TTC549 (cell line): ENCODE measurements around the gene USP3.

ENCODE experiments used
- FAIRE-seq: peaks from 2 replicates; lab custom pipeline; 2012; peaks lifted over from hg19 to GRCh38; lab: Jason Lieb, UNC

Gene USP3

DNA sequence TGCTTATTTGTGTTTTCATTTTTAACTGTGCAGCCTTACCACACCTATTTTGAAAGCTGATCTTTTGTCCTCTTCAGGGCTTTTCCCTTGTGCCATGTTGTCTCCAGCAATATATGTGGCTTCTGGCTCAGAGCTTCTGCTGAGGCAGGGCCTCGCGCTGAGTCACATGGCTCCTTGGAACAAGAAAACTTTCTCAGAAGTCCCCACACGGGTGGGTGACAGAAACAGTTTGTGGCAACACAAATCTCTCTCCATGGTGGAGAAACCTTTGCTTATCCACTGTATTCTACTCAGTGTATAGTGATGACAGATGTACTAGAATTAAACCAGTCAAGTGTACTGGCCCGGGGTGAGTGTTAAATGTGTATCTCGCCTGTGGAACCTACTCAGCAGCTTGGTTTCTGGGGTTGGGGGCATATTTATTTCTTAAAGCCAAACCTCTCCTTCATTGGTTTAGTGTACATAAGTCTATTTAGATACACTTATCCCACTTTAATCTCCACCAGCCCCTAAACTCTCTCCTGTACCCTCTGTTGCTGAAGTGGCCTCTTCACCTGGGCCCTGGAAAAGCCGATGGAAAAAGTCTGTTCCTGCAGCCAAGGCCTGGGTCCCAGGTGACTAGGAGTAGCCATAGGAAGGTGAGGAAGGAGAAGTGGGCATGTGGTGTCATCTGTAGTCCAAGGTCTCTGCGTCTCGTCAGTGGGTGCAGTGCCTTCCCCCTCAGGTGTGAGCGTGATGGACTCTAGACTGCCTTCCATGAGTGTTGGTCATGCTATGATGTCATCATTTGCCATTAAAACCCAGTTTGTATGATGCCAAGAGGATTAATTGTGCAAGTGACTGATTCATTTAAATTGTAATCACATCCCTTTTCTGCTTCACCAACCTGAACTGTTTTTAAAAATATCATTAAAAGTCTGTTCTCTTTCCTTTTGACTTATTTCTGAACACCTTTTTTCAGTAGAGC lies 89.6 kb downstream of the USP3 start:
- FAIRE-seq: no peak

DNA sequence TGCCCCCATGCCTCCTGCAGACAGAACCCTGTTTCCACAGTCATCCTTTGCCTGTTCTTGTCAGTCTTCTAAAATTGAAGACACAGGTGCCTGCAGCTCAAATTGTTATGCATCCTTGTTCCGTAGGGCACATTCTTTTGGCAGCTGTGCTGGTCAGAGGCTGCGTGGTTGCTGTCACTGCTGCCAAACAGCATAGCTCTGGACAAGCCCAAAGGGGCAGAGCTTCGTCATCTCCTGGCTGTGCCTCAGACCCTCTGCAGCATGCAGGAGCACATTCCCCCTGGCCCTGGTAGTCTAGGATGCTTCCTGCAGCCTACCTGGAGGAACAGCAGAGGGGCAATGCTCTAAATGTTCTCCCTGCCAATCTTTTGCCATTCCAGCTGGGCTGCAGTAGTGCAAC lies 90.7 kb downstream of the USP3 start:
- no peak for FAIRE-seq

DNA sequence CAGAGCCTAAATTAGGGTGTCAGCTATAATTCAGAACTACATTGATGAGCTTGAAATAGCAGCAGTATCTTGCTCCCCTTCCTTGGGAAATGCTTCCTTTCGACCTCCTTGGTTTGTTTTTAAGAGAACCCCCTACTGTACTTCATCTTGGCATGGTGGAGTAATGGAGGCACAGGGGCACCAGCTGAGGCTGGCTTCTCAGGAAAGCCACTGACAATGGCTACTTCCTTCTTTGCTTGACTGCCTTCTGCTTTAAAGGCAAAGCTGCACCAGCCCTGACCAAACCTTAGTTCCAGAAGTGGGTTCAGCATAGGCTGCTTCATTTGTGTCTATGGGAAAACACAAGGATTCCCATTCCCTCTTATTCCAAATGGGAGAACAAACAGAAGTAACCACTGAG lies 91.3 kb downstream of the USP3 start:
- FAIRE-seq: no peak

DNA sequence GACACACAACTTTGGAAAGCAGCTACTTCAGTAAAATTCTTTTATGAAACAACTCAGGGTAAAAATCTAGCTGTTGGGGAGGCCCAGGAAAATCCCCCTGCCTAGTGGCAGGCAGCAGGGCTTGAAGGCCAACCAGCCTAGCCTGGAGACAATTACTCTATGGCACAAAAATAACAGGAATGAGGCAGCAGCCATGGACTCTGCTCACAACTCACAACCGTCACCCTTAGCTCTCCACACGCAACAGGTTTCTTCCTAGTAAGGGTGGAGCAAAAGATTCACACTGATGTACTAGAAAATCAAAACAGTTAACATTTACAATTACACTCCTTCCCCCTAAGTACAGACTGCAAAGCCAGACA lies 92.3 kb downstream of the USP3 start:
- no peak for FAIRE-seq

DNA sequence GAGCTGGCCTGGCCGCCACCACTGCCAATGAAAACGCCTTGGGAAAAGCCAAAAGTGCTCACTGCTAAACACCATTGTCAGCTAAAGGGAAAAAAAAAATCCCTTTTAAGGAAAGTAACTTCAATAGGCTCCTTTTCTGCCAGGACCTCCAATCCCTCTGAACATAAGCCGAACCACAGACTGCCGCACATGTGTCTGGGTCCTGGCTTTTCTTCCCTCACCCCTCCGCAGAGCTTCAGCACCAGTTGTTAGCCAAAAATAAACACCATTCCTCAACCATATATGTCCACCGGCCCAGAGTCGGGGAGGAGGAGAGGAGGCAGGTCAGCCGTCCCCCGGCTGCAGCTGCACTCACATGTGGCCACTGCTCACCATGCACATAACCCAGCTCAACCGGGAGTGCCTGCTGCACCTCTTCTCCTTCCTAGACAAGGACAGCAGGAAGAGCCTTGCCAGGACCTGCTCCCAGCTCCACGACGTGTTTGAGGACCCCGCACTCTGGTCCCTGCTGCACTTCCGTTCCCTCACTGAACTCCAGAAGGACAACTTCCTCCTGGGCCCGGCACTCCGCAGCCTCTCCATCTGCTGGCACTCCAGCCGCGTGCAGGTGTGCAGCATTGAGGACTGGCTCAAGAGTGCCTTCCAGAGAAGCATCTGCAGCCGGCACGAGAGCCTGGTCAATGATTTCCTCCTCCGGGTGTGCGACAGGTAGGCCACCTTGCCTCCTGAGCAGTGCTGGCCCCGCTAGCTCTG lies 92.8 kb downstream of the USP3 start, which contains the start of gene FBXL22:
TSS of gene FBXL22 (plus strand) at position 350 of the 753 bp plus-strand sequence. CDS start at position 356, 6 bp downstream.
- FAIRE-seq: no peak

DNA sequence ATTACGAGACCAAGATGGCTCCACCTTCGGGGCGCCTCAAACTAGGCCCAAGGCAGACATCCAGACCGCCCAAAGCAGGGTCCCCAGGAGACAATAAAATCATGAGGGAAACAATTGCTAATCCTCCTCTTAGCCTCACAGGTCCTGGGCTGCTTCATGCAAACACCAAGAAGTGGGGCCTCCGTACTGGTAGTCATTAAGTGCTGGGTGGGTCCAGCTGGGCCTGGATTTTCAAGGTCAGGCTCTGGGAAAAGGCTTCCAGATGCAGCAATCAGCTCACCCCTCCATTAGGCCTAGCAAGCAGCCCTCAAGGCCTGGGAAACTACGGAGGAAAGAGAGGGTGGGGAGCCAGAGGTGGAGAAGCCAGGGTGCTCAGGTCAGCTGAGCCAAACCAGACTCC lies 93.4 kb downstream of the USP3 start:
- FAIRE-seq: no peak

DNA sequence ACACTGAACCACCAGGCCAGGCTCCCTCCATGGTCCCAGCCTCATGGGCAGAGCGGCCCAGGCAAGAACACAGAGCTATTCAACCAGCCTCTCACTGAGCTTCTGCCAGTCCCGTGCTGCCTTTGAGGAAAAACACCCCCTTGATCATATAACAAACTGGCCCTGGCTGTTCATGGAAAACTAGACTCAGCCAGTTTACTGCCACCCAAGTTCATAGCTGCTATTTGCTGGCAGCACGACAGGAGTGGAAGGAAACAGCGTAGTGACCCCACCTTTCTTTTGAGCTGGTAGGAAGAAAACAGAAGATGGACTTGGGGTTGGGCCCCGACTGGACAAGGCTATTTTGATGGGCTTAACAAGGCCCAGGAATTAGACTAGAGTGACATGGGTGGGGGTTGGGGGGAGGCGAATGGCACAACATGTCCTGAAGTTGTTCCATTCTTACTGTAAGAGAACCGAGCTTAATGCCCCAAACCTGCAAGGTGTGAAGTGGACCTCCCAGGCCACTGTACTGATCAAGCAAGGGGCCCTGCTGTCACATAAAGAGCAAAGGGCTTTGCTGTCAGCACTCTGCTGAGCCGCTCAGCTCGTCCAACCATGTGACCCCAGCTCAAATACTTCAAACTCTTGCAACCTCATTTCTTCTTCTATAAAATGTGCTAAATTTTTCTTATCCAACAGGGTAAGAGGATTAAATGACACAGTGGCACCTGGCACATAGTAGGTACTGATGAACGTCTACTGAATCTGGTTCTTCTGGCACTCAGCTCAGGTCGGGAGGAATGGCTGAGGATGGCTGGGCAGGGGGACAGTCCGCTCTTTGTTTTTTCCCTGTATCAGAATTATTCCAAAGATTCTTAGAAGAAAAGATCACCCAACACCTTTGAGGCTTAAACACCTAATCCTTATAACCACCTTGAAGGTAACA lies 94.3 kb downstream of the USP3 start:
- no peak for FAIRE-seq

DNA sequence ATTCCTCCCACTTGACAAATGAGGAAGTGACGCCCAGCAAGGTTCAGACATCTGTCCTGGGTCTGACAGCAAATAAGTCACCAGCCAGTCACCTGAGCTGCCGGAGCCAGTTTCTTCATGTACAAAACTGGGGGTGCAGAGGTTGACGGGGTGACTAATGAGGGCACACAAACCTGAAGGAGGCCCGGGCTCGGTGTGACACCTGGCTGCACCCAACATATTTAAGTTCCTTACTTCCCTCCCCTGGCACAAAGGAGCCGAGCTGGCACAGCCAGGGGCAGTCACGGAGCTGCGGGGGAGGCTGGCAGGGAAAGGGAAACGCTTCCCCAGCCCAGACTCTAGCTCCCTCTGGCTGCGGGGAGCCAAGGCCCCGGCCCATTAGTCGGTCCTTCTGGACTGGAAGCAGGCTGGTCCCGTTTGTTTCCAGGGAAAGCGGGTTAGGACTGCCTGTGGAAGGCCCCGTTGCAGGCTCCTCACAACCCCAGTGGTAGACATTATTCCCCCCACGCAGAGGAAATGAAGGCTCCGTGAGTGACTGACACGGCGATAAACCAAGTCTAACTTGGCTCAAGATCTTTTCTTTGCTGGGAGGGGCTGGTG lies 95.1 kb downstream of the USP3 start:
- no peak for FAIRE-seq

DNA sequence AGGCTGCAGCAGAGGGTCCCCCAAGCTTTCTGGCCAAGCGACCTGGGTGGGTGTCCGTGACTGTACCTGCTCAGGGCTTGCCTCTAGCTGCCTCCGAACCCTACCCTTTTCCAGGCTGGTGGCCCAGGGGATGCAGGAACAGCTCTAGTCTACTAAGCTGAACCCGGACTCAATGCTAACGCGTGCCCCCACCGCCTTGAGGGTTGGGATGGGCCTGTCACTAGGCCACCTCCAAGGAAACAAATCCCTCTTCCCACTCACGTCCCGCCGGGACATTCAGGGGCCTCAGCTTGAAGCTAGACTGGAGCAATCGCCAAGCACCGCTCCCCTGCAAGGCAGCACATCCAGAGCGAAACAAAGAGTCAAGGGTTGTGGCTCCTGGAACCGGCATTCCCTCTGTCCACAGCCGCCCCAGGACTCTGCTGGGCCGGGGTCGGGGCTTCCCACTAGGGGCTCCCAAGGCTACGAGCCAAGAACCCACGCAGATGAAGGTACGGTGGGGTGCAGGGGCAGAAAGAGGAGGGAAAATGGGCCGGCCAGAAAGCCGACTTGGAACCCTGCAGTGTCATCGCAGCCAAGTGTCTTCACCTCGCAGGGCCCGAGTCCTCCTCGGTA lies 95.7 kb downstream of the USP3 start:
- no peak for FAIRE-seq

DNA sequence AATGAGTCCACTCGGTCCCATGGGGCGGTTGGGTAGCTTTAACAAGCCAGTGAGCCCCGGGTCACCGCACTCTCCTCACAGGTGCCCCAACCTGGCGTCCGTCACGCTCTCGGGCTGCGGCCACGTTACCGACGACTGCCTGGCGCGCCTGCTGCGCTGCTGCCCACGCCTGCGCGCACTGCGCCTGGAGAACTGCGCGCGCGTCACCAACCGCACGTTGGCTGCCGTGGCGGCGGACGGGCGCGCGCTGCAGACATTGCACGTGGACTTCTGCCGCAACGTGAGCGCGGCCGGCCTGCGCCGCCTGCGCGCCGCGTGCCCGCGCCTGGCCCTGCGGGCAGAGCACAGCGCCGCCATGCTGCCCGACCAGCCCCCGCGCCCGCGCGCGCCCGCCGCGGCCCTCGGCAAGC lies 96.2 kb downstream of the USP3 start:
- FAIRE-seq: no peak

DNA sequence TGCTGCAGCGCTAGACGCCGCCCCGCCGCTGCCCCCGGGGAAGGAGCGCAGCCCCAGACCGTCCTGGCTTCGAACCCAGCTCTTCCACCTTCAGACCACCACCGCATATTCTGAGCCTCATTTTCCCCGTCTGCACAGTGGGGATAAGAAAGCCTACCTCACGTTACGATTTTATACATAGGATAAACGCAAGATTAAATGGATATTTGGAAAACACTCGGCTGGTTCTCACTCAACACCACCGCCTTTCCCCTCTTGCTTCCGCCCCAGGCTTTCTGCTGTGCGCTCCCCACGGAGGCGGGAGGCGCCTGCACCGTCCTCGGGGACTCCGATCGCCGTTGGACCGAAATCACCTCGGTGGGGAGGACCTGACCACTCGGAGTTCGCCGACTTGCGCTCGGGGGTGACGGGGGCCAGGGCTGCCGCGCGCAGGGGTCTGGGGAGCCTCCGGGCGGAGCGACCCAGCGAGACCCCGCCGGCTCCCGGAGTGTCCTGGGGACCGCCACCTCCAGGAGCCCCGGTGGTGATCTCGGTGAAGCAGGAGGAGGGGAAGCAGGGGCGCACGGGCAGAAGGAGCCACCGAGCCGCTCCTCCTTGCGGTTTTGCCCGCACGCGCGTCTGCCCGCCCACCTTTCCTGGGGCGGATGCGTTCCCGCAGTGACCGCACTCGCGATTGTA lies 96.8 kb downstream of the USP3 start:
- FAIRE-seq: no peak

DNA sequence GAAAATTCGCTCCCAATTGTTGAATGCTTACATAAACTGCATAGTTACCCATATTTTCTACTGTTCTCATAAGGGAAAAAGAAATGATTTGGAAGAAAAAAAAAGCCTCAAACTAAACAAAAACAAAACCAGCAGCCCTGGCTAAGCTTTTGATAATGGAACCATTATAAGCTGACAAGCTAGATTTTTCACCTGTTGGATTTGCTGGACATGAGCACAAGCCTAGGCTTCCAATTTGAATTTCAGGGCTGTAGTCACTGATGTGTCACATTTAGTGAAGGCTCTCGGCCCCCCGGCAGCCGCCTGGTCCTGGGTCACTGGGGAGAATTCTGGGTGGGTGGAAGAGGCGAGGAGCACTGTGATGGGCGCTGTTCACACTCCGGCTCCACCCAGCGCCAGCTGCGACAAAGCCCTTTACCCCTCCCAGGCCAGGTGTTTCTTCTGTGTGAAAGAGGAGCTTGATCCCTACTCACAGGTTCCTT lies 97.4 kb downstream of the USP3 start:
- FAIRE-seq: no peak

DNA sequence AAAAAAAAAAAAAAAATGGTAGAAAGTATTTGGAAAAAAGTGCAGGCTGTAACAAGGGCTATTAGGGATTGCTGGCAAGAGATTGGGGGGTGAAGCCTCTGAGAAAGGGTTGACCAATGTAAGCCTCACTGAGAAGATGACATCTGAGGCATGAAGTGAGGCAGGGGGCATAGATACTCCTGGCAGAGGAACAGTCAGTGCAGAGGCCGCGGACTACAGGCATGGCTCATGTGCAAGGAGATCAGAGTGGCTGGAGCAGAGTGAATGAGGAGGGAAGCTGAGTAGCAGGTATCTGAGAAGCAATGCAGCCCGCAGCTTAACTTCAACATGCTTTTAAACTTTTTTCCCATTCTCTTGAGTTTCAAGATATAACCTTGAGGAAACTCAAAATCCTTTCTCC lies 98.2 kb downstream of the USP3 start:
- no peak for FAIRE-seq

DNA sequence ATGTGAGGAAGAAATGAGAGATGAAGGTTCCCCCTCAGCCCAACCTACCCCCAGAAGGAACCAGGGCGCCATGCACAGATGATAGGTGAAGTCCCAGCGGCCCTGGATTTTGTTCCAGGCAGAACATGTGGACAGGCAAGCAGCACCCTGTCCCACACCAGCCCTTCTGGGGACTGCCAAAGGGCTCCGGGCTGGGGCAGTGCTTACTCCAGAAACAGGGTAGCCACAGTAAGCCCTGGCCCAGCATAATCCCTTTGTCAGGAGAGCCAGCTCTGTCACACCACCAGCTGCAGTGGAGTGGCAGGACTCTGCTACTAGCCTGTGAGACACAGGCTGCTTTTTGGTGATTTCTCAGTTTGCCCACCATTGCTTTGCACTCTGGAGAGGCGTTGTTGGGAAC lies 99.1 kb downstream of the USP3 start:
- no peak for FAIRE-seq

DNA sequence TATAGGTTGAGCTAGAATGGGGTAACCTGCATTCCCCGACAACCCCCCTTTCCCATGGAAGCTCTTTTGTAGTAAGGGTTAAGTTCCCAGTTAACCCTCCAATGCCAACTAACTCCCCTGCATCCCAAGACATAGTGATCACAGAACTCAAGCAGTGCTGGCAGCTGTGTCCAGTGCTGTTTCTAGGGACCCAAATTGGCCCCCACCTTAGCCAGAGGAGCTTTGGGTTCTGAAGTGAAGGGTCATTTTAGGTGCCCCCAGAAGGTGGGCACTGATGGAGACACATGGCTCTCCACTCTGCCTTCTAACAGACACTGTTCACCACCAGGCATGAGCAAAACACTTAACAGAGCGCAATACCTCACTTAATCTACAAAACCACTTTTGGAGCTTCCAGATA lies 99.9 kb downstream of the USP3 start:
- no peak for FAIRE-seq

DNA sequence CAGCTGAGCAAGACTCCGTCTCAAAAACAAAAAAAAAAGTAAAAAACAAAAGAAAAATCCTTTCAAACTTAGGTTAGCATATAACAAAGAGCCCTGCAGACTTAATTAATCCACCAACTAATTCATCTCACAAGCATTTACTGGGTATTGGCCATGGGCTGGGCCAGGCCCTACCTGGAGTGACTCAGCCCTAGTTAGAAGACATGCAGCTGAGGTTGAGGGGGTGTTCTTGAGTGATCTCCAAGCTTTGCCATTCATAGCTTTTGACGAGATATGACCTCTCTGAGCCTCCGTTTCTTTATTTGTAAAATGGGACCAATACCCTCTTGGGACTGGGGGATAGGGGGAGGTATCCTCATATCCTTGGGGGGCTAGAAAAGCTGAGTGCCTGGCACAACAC lies 100.6 kb downstream of the USP3 start:
- FAIRE-seq: no peak

DNA sequence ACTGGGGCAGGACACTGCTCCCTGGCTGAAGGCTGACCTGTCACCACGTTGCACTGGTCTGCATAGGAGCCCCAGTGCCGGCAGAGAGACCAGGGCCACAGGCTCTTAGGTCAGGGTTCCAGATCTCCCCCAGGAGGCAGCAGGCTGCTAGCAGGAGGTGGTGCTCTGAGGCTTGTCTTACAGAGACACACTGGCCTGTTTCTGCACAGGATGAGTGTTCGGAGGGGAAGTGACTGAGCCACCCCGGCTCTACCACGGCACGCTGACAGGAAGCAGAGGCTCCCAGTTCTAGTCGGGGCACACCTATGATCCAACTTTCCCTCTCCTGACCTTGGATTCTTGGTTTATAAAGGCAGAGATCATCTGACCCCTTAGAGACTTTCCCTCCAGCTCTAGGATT lies 101.4 kb downstream of the USP3 start:
- no peak for FAIRE-seq

DNA sequence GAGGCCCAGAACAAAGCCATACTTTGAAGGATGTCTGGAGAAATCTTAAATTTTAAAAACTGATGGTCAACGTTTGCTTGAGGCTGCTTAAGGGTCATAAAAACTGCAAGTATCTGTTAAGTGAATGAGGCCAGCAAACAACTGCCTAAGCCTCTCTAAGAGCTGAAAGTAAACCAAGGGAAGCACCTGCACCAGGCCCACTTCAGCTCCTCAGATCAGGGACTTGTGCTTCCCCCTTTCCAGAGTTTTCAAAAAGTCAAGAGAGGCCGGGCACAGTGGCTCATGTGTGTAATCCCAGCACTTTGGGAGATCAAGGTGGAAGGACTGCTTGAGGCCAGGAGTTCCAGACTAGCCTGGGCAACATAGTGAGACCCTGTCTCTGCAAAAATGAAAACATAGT lies 101.9 kb downstream of the USP3 start:
- FAIRE-seq: no peak

DNA sequence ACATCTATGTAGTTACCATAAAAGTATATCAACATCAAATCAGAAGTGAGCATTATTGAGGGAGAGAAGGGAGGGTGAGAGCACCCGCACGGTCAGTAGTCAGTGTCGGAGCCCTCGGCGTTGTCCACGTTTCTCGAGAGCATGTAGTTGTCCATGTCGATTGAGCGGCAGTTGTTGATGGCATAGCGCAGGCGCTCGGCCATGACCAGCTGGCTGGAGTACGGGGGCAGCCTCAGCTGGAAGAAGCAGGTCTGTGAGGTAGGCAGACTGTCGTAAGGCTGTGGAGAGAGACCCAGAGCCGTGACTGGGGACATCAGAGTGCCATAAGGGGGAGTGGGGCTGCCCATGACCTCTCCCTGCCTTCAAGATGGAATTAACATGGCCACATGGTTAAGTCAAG lies 104.6 kb downstream of the USP3 start:
- FAIRE-seq: no peak

DNA sequence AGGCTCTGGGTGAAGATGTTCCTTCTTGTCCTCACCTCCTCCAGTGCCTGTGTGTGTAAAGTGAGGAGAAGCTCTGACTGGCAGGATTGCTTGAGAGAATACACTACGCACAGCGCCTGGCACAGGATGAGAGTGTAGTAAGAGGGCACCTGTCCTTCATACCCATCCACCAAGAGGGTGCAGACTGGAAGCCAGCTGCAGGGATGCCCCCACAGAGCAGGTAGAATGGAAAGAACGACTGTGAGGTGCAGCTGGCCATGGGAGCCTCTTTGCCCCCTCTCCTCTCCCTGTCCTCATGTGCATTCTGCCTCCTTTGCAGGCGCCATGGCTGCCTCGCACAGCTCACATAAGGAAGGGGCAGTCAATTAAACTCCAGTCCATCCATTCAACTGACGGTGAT lies 105.1 kb downstream of the USP3 start:
- FAIRE-seq: no peak
